IMR-90 (cell line): ENCODE data around the gene MLH3. TPM values are rescaled to one million over a fixed set of nuclear protein-coding genes. Genes with fewer than 3 reads are reported as not detected.

Source experiments
- ATAC-seq: fragments of 200-7000 bp; cut with Tn5 transposase; 2 replicates; pipeline ENCODE4 v1.9.1; 2020; ENCODE audit warnings: low read depth, mild to moderate bottlenecking, moderate library complexity
- BruUV-seq: library from RNA; stranded (reverse); fragments of 400-500 nt; replicated peaks from 2 replicates; lab custom pipeline; 2021; lab: Mats Ljungman, UMichigan
- CTCF ChIA-PET: fragments of 300-600 bp; formaldehyde crosslinking; extraction: SDS; loops from one replicate; lab custom pipeline; 2021; ENCODE audit warnings: antibody characterized with exemption; lab: Yijun Ruan, JAX
- POLR2A ChIA-PET: fragments of 300-600 bp; sonication (Branson Sonifier 250); formaldehyde crosslinking; loops from one replicate; lab custom pipeline; 2022; ENCODE audit warnings: antibody characterized with exemption; ENCODE audit not compliant: unreplicated experiment; lab: Charles Lee
- DNase-seq: peaks from one replicate; pipeline ENCODE4 v3.0.0; 2013
- H2AFZ ChIP-seq: replicated peaks from 2 replicates; pipeline ENCODE3; 2013; ENCODE audit warnings: low read length, mild to moderate bottlenecking; ENCODE audit not compliant: poor library complexity
- H2AK5ac ChIP-seq: 2 replicates; pipeline ENCODE4 v1.6.1; 2013; ENCODE audit warnings: low read depth, low read length, inconsistent platforms
- H2AK9ac ChIP-seq: replicated peaks from 2 replicates; pipeline ENCODE3; 2013; ENCODE audit warnings: mild to moderate bottlenecking, low read depth, low read length, moderate library complexity; ENCODE audit not compliant: poor library complexity
- H2BK120ac ChIP-seq: 2 replicates; pipeline ENCODE4 v1.6.1; 2013; ENCODE audit warnings: low read depth, low read length, inconsistent platforms
- H2BK15ac ChIP-seq: 3 replicates; pipeline ENCODE4 v1.6.1; 2013; ENCODE audit warnings: low read depth, low read length, inconsistent platforms
- H2BK20ac ChIP-seq: 2 replicates; pipeline ENCODE4 v1.6.1; 2013; ENCODE audit warnings: low read depth, mild to moderate bottlenecking, inconsistent platforms, low read length, moderate library complexity
- H2BK5ac ChIP-seq: 2 replicates; pipeline ENCODE4 v1.6.1; 2013; ENCODE audit warnings: mild to moderate bottlenecking, low read depth, low read length, inconsistent platforms; ENCODE audit not compliant: poor library complexity, severe bottlenecking
- H3K14ac ChIP-seq: replicated peaks from 2 replicates; pipeline ENCODE4 v1.6.1; 2013; ENCODE audit warnings: low read depth, low read length, inconsistent platforms
- H3K18ac ChIP-seq: 2 replicates; pipeline ENCODE4 v1.6.1; 2013; ENCODE audit warnings: low read depth, low read length, control low read depth
- H3K23ac ChIP-seq: 2 replicates; pipeline ENCODE4 v1.6.1; 2013; ENCODE audit warnings: low read depth, low read length, inconsistent platforms
- H3K27ac ChIP-seq: 2 replicates; pipeline ENCODE4 v1.5.1; 2013; ENCODE audit warnings: mild to moderate bottlenecking, control low read depth, low read length; ENCODE audit not compliant: insufficient read depth
- H3K27me3 ChIP-seq: 2 replicates; pipeline ENCODE4 v1.6.1; 2013; ENCODE audit warnings: low read length; ENCODE audit not compliant: control insufficient read depth, insufficient read depth
- H3K36me3 ChIP-seq: 2 replicates; pipeline ENCODE4 v1.6.1; 2013; ENCODE audit warnings: low read length, mixed read lengths; ENCODE audit not compliant: control insufficient read depth, insufficient read depth
- H3K4ac ChIP-seq: 2 replicates; pipeline ENCODE4 v1.6.1; 2013; ENCODE audit warnings: low read depth, low read length, inconsistent platforms
- H3K4me1 ChIP-seq: 2 replicates; pipeline ENCODE4 v1.6.1; 2013; ENCODE audit warnings: low read length, mixed read lengths; ENCODE audit not compliant: control insufficient read depth, insufficient read depth
- H3K4me2 ChIP-seq: 2 replicates; pipeline ENCODE4 v1.6.1; 2013; ENCODE audit warnings: low read depth, mild to moderate bottlenecking, control low read depth, low read length, moderate library complexity
- H3K4me3 ChIP-seq: 2 replicates; pipeline ENCODE4 v1.5.1; 2013; ENCODE audit warnings: low read depth, mild to moderate bottlenecking, control low read depth, low read length, moderate library complexity; ENCODE audit not compliant: insufficient read depth
- H3K56ac ChIP-seq: 2 replicates; pipeline ENCODE4 v1.6.1; 2013; ENCODE audit warnings: low read length, inconsistent platforms; ENCODE audit not compliant: insufficient read depth; ENCODE audit errors: extremely low read depth
- H3K79me1 ChIP-seq, 2 experiments: 2 replicates each; pipeline ENCODE4 v1.6.1; 2013; ENCODE audit warnings: low read length in 2 of 2, inconsistent platforms in 1 of 2, low read depth in 1 of 2
- H3K9ac ChIP-seq: 2 replicates; pipeline ENCODE4 v1.6.1; 2013; ENCODE audit warnings: low read depth, low read length, control low read depth
- H3K9me1 ChIP-seq: 2 replicates; pipeline ENCODE4 v1.6.1; 2013; ENCODE audit warnings: low read length, inconsistent platforms; ENCODE audit not compliant: insufficient read depth
- H3K9me3 ChIP-seq: 2 replicates; pipeline ENCODE4 v1.6.1; 2013; ENCODE audit warnings: low read length; ENCODE audit not compliant: control insufficient read depth, insufficient read depth
- H4K20me1 ChIP-seq: 2 replicates; pipeline ENCODE4 v1.6.1; 2013; ENCODE audit warnings: low read length, inconsistent platforms; ENCODE audit not compliant: insufficient read depth
- H4K5ac ChIP-seq: 2 replicates; pipeline ENCODE4 v1.6.1; 2013; ENCODE audit warnings: mild to moderate bottlenecking, low read depth, low read length, control low read depth
- H4K8ac ChIP-seq, 2 experiments: 2 replicates each; pipeline ENCODE4 v1.6.1; 2013; ENCODE audit warnings: low read depth in 2 of 2, low read length in 2 of 2, control low read depth in 1 of 2, inconsistent platforms in 1 of 2
- H4K91ac ChIP-seq: 2 replicates; pipeline ENCODE4 v1.6.1; 2013; ENCODE audit warnings: low read depth, low read length, inconsistent platforms; ENCODE audit not compliant: insufficient read depth
- RAD21 ChIP-seq: IDR thresholded peaks from 2 replicates; pipeline ENCODE4 v1.6.1; 2012; ENCODE audit warnings: low read length, improper control_type of control experiment
- whole genome bisulfite sequencing, 2 experiments: methylation state at CpG; one replicate each; pipeline versions ENCODE4 v1.1.5 to v1.1.7; 2013; ENCODE audit warnings: missing lambda C conversion rate in 2 of 2; ENCODE audit not compliant: insufficient read length in 1 of 2; ENCODE audit errors: extremely low coverage in 2 of 2; 5-methylcytosine and 5-hydroxymethylcytosine counted together
- dilution Hi-C: fragments of 300-500 bp; cut with HindIII; formaldehyde crosslinking; loops from one replicate; pipeline ENCODE4 v1.14.3; 2018; ENCODE audit warnings: low sequenced_read_pairs; ENCODE audit not compliant: unreplicated experiment
- in situ Hi-C: fragments of 300-500 bp; cut with MboI; formaldehyde crosslinking; loops from 3 replicates; pipeline ENCODE4 v1.14.3; 2019; ENCODE audit warnings: low sequenced_read_pairs, inconsistent platforms, mixed read lengths
- intact Hi-C: fragments of 100-400 bp; cut with micrococcal nuclease; formaldehyde crosslinking; loops from 2 replicates; pipeline ENCODE4 v1.10.0; 2022
- polyA plus RNA-seq, 3 experiments: library from polyadenylated mRNA; depleted of rRNA; stranded (reverse); fragments of >200 nt; gene quantifications; 2 replicates each; pipeline ENCODE4 v1.2.3, GENCODE V29; 2012; ENCODE audit warnings: low replicate concordance in 1 of 3
- total RNA-seq: library from RNA; depleted of rRNA; stranded (reverse); fragments of >200 nt; gene quantifications from 2 replicates; pipeline ENCODE4 v1.2.3, GENCODE V29; 2012
- TF ChIP-seq, protein P1 (sequence below): conservative IDR thresholded peaks from 2 replicates; pipeline ENCODE4 v1.5.1; 2012; ENCODE audit warnings: mild to moderate bottlenecking, low read depth, low read length, improper control_type of control experiment

MLH3 gene
- total and polyA plus RNA-seq, 2 of the 4 experiments (the other 2 are of a cell fraction), result 5.6 to 14.7 TPM

DNA sequence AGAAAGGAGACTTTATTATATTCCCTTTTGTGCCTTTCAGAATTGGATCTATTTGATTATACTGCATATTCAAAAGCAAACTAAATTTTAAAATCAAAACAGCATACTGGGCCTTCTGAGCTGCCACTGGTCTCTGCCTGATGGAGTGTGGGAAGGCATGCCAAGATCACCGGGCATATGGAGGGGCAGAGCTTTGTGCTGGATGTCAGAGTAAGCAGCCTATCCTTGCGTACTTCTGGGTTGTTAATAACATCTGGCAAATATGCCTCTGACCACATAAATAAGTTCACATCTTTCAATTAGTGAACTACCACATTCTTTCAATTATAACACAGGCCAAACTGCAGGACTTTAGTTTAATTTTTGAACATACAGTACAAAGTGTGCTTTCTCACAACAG lies 18.3 kb downstream of the MLH3 start:
- no peak overlapping the region for H3K14ac ChIP-seq
- DNase-seq (no peak), ATAC-seq (no peak)
- in situ Hi-C loops (no loop called here), intact Hi-C loops (no loop called here), dilution Hi-C loops (no loop called here)
- no peak overlapping the region for H3K27ac ChIP-seq
- TF ChIP-seq, protein P1, sequence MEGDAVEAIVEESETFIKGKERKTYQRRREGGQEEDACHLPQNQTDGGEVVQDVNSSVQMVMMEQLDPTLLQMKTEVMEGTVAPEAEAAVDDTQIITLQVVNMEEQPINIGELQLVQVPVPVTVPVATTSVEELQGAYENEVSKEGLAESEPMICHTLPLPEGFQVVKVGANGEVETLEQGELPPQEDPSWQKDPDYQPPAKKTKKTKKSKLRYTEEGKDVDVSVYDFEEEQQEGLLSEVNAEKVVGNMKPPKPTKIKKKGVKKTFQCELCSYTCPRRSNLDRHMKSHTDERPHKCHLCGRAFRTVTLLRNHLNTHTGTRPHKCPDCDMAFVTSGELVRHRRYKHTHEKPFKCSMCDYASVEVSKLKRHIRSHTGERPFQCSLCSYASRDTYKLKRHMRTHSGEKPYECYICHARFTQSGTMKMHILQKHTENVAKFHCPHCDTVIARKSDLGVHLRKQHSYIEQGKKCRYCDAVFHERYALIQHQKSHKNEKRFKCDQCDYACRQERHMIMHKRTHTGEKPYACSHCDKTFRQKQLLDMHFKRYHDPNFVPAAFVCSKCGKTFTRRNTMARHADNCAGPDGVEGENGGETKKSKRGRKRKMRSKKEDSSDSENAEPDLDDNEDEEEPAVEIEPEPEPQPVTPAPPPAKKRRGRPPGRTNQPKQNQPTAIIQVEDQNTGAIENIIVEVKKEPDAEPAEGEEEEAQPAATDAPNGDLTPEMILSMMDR, result no peak
- TF ChIP-seq RAD21, result no peak
- no peak overlapping the region for H3K18ac ChIP-seq
- no TSS peak for BruUV-seq
- no peaks in the 10 kb centered on the region for H3K27me3 ChIP-seq
- no peak overlapping the region for H4K91ac ChIP-seq
- no peak overlapping the region for H3K23ac ChIP-seq
- H3K9ac ChIP-seq, result no peak overlapping the region
- H4K20me1 ChIP-seq, result no peaks in the 10 kb centered on the region
- no peak overlapping the region for H3K4me3 ChIP-seq
- H3K56ac ChIP-seq, result no peak overlapping the region
- no peak overlapping the region for H2BK120ac ChIP-seq
- no peak overlapping the region for H2BK15ac ChIP-seq
- peaks cover 9% of the 10 kb centered on the region; the same call in 1 of the 2 replicates for H3K36me3 ChIP-seq
- H3K4me1 ChIP-seq, result no peaks in the 10 kb centered on the region
- H3K79me1 ChIP-seq, result no peaks in the 10 kb centered on the region
- POLR2A ChIA-PET, result no interaction called here
- H4K5ac ChIP-seq, result no peak overlapping the region
- H3K4ac ChIP-seq, result no peak overlapping the region
- H2AK9ac ChIP-seq, result no peak overlapping the region
- no peaks in the 10 kb centered on the region for H3K9me1 ChIP-seq
- H3K9me3 ChIP-seq, result no peaks in the 10 kb centered on the region
- CTCF ChIA-PET, result interaction anchor here (1.4 kb wide), 1 partner anchor 86 kb away, joined by 3 read pairs; no protein-coding TSS in a partner anchor
- no peak overlapping the region for H3K4me2 ChIP-seq
- H2AFZ ChIP-seq, result no peak overlapping the region
- H4K8ac ChIP-seq, result no peak overlapping the region
- no CpG with 5 or more reads among the region's 2 CpGs for WGBS, 2 experiments
- no peak overlapping the region for H2BK5ac ChIP-seq
- H2AK5ac ChIP-seq, result no peak overlapping the region
- H2BK20ac ChIP-seq, result no peak overlapping the region
